ENCODE results near the gene FNDC11.
"Not testable (repeated sequence)": the region's sequence is repeated elsewhere in the genome, so short reads cannot be mapped to it uniquely, and the experiment has no call there.

Gene FNDC11

DNA sequence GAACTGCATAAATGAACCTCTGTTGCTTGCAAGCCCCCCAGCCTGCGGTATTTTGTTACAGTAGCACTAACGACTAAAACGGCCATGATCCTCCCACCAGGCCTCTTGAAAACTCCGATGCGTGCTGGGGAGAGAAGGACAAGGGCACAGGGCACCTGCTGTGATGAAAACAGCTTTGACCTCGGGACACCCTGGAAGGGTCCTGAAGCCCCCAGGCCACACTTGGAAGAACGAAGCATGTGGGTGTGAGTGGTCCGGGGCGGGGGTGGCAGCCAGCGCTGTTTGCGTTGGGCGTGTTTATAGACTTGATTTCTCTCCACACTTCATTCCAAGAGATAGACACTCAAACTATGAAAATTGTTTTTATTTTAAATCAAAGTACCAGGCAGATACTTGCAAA, 33.3 kb downstream of the FNDC11 start:
- DNase-seq = no peak

DNA sequence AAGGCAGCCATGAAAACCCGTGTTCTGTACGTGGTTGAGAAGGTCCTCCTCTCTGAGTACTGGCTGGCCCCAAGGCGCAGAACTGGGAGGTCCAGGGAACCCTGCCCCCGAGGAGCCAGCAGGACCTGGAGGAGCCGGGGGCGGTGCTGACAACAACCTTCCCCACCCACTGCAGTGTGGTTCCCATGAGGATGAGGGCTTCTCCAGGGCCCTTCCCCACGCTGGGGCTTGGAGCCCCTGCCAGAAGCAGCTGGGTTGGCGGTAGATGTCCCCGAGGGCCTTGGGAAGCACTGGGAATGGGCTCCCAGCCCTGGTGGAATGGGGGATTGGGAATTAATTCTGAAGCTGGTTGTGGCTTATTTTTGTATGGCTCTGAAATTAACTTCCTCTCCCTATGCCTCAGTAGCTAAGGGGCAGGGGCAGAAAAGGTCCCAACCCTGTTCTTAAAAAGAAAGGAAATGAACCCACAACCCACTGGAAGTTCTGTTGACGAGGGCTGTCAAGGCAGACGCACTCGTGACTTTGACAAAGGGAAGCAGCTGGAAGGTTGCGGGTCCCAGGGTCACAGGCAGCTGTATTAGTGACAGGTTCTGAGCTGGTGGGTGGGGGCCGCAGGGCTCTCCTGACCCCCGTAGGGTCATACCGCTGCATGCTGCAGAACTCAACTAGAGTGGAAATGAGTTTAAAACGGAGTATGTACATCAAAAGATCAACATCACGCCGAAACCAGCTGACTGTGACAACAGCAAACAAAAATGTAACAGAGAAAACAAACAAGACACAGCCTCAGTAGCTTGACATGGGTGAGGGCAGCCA, 34.0 kb downstream of the FNDC11 start:
- no peak for DNase-seq

DNA sequence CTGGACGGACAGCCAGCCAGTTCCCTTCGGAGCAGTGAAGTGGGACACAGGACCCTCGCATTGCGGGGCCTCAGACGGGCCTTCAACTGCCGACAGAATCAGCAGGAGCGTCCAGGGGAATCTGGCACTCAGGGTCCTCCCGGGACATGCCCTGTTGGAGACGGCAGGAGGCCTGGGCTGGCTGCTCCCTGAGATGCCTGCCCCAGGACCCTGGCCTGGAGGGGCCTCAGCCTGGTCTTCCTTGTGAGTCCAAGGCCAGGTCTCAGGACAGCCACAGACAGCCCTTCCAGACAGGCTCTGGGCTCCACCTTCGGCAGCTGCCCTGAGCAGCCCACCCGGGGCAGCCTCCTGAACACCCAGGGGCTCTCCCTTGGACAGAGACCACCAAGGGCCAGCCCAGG, 34.7 kb downstream of the FNDC11 start:
- no peak for DNase-seq

DNA sequence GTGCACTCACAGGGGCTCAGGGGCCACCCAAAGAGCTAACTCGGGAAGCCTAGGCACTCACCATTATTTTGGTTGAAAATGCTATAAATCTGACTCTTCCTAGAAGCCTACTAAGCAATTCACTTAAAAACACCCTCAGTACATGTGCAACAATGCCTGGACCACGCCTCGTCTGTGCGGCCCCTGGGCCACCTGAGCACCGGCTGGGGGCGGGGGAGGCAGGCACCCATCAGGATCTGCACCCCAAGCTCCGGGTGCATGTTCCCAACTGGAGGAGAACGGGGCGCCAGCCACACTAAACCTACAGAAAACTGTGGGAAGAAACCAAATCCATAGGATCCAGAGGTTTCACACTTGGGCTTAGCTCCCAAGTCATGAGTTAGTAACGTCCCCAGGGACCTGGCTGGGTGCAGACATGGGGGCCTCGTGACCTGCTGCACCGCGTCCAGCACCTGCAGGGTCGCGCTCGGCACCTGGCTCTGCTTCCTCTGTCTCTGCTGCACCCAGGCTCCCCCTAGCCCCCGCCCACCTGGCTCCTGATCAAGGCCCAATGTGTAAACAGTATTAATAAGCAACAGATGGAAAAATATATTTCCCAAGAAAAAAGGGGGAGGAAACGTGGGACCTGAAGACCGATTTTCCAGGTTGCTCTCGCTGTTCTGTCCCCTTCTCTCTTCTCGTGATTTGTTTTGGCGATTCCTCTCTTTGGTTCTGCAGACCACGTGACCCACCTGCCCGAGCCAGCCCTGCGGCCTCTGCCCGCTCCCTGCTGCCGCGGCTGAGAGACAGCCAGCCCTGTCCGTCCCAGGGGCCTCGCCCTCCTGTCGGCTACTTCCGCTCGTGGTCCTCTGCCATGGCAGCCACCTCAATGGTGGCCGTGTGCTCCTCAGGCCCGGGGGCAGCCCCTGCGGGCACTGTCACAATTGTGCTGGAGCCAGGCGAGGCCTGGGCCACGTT, 35.6 kb downstream of the FNDC11 start:
- DNase-seq = no peak

DNA sequence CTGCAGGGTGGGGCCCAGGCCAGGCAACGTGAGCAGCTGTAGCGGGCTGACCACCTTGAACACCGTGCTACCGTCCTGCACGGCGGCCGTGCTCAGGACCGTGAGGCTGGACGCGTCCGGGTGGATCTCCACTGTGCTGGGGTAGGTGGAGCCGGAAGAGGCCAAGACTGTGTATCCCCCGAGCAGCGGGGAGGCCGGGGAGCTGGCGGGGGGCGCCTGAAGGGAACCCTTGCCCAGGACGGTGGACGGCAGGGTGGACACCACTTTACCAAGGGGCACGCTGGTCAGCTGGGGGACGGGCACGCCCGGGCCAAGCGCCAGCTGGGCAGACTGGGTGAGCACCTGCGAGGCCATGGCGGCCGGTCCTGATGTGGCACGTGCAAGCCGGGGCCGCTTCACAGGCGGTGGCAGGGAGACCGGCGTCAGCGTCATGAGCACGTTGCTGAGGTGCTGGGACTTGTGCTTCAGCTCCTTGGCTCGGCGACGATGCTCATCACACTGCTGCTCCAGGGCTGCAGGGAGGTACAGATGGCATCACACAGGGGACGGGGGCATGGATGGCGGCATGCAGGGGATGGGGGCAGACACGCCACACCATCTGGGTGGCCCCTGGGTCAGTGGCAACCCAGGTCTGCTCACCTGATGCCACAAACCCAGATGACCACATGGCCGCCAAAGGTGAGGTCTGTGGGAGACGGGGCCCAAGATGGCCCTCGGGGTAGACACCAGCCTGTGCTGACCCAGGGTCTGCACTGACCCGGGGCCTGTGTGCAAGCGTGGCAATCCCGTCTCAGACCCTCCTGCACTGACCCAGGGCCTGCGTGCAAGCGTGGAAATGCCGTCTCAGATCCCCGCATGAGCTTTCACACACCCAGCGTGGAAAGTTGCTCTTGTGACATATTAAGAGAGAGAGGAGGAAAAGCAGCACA, 36.5 kb downstream of the FNDC11 start:
- no peak for DNase-seq

DNA sequence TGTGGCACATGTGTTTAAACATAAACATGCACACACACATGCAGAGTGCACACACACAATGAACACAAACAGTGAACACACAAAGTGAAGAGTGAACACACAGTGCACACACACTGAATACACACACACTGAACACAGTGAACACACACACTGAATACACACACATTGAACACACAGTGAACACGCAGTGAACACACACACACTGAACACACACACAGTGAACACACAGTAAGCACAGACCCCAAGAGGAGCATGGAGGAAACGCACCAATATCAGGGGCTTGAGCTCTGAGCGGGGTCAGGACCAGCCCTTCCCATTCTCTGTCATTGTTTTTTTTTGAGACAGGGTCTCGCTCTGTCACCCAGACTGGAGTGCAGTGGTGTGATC, 37.2 kb downstream of the FNDC11 start:
- DNase-seq = no peak

DNA sequence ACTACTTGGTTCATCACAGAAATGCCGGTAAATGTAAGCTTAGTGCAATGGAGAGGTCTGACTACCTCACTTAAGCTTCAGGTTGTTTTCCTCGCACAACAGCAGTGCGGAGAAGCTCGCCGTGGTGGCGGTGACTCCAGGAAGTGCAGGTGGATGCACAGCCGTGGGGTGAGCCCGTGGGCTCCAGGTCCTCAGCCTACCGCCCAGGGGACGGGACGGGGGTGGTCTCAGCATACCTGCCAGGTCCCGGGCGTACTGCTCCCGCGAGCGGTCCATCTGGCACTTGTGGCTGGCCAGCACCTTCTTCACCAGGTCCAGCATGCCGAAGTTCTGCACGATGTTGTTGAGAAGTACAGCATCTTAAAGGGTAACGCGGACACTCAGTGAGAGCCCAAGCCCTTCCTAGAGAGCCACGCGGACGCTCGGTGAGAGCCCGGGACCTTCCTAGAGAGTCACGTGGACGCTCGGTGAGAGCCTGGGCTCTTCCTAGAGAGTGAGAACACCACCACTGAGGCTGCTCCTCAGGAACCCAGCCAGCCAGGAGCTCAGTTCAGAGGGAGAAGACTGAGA, 37.9 kb downstream of the FNDC11 start:
- no peak for DNase-seq

DNA sequence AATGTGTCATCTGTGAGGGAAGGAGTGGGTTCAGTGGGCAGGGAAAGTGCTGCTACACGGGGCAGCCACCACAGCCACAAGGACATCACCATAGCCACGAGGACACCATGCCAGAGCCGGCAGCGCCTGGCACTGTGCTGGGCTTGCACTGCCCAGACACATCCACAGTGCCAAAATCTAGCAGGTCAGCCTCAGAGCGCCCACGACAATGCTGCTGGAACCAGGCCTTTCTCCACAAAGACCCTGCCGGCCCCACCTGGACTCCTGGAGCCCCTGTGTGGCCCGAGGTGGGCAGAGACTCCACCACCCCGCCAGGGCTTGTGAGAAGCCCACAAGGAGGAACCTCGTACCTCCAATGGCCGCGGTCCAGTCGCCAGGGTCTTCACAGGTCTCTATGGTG, 38.7 kb downstream of the FNDC11 start:
- DNase-seq = no peak

DNA sequence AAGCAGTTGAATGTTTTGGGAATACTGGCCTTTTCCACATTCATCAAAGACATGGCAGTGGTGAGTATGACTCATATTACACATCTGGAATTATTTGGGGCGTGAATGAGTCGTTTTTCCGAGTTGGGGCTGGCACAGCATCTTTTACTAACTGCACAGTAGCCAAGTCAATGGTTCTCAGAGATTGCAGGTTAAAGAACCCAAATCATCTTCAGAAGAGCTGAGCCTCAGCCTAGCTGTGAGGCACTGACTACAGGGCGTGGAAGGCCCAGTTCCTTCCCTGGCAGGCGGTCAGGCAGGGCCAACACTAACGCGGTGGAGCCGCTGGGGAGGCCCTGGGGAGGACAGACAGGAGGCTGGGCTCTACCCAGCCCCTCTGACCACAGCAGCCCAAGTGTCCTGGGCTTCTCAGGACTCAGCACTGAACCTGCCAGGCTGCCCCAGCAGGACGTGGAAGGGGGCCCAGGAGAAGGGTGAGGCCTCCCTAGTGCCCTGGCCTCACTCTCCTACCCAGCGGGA, 40.1 kb downstream of the FNDC11 start:
- no peak for DNase-seq

DNA sequence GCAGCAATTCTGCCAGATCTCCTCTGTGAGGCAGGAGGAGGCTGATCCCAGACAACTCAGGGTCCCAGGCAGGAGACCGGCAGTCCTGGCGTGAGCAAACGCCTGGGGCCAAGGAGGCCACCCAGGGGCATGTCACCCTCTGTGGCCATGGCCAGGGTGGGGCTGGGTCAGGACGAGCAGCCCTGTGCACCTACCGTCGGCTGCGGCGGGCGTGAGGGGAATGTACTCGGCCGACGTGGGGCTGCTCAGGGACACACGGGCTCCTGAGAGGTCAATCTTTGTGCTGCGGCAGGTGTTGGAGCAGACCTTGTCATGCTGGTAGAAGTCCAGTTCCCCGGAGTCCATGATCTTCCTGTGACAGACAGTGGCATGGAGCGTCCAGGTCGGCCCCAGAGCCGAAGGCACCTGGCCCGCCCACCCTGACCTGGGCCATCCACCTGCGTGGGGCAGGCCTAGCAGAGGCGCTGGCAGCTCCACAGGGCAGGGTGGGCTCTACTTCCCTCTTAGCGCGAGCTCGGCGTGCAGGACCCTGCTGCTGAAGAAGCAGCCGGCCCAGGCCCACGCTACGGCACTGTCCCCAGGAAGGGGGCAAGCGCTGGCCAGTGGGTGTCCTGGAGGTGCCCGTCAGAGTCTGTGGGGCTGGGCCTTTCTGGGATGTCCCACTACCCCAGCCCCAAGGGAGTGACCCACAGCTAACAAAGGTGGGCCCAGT, 41.6 kb downstream of the FNDC11 start:
- no peak for DNase-seq

DNA sequence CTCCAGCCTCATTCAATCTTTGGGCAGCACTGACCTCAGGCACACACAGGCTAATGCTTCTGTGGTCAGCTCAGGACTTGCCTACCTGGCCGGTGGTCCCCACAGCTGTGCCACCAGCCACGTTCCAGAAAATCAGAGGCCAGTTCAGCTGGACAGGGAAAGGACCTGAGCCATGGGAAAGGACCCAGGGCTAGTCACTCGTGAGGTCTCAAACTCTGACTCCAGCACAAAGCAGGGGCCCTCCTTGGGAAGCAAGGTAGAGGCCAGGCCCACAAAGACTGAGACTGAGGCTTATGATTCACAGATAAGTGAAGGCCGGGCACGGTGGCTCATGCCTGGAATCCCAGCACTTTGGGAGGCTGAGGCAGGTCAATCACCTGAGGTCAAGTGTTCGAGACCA, 42.5 kb downstream of the FNDC11 start:
- DNase-seq = no peak

DNA sequence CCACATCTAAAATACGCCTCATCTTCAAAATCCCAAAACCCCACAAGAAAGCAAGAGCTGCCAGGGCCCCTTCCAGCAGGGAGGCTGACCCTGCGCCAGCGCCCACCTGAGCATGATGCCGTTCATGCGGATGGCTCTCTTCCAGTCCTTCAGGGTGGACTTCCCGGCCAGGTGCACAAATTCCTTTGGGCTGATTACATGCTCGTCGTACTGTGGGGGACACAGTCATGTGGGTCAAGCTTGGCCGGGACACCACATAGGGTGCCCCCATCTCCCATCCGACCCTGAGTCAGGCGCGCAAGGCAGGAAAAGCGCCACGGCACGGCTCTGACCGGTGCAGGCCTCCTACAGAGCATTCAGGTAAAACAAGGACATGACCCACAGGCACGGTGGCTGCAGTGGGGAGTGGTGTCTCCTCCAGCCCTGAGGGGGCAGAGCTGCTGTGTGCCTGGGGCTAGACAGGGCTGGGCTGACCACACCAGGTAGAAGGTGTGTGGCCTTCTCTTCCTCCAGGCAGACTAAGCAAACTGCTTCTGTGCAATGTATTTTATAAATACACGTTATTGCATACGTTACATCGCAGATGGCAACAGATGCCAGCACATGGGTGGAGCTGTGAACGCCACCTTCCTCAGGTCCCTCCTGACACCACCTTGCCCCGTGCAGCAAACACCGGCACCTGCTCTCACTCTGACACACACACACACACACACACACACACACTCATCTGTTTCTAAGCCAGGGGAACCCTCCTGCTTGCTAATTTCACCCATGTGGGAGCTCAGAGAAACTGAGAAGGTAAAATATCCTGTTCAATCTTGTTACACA, 43.9 kb downstream of the FNDC11 start:
- DNase-seq = no peak

DNA sequence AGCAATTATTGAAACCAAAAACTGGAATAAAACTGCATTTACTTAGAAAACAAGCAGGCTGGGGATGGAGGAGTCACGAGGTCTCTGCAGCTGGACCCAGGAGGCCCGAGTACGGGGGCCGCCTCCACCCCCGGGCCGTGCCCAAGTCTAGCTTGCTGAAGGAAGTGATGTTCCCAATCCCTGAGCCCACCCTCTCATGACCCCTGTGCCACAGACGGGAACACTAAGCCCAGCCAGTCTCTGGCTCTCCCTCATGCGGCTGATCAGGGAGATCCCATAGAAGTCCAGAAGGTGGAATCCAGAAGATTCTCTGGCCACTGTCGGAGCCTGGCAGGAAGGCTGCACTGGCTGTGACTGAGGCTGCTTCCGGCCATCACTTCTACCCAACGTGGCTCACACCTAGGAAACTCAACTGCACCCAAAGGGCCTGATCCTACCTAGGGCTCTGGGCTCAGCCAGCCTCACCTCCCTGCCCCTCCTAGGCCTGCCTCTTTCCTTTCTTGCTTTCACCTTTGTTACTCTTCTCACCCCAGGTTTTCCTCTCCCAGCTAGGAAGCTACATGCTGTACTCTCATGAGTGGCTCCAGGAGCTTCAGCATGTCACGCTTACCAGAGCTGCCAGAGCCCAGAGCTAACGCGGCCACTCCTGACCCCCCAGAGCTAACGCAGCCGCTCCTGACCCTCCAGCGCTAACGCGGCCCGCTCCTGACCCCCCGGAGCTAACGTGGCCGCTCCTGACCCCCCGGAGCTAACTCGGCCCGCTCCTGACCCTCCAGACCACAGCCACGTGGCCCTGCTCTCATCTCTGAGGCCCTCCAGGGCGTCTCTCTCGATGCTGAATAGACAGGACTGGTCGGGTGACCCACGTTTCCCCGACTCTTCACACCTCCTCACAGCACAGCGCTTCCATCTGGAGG, 44.8 kb downstream of the FNDC11 start:
- DNase-seq = no peak

DNA sequence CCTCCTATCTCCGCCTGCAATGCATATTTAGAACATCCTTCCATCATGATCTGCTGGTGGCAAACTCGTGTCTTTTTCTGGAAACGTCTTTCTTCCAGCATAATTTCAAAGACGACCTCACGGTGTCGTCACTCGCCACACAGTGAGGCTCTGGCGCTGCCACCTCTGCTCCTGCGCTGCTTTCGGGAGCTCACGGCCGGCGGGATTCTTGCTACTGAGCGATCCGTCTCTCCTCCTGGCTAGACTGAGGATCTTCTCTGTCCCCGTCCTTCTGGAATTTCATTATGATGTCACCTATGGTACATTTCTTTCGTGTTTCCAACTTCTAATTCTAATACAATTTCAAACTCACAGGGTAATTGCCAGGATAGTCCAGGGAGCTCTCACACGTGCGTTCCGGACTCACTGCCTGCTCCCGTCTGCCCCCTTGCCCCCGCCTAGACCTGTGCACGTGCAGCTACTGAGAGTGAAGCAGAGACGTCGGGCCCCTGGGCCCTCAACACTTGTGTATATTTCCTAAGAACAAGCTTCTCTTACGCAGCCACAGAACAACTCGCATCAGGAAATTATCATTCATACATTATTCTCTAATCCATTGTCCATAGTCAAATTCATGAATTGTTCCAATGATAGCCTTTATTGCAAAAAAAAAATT, 45.6 kb downstream of the FNDC11 start:
- no peak for DNase-seq

DNA sequence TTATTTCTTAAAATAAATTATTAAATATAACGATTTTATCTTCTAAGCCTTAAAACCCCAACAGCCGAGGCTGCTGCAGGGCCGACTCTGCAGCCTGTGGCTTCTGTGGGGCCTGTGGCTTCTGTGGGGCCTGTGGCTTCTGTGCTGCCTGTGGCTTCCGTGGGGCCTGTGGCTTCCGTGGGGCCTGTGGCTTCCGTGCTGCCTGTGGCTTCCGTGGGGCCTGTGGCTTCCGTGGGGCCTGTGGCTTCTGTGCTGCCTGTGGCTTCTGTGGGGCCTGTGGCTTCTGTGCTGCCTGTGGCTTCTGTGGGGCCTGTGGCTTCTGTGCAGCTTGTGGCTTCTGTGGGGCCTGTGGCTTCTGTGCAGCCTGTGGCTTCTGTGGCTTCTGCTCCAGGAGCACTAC, 47.7 kb downstream of the FNDC11 start:
- DNase-seq = not testable (repeated sequence)

DNA sequence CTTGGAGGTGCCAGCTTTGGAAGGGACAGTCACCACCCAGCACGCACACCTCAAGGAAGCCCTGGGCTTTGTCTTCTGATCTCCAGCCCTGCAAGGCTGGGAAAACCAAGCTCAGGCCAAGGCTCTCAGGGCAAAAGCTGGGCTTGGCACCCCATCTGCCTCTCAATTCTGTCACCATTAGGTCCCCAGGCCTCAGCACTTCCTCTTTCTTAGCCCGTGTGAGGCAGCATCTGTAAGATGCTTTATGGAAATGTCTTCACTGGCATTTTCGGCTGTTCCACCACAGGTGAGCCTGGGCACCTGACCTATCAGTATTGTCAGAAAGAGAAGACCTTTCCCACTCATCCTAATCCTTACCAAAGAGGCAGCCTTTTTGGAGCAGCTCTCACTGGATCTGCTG, 48.4 kb downstream of the FNDC11 start:
- DNase-seq = no peak
